Measurements from ENCODE around the gene MSH3. TPM values are rescaled to one million over a fixed set of nuclear protein-coding genes. Genes with fewer than 3 reads are reported as not detected.
"Not testable (repeated sequence)": the region's sequence is repeated elsewhere in the genome, so short reads cannot be mapped to it uniquely, and the experiment has no call there.

Gene MSH3
- total RNA-seq, 3 donors from 2014 or later, result 14.6 to 15.5 (median 15.1) TPM

- no peaks in the 10 kb centered on the region for H3K9me3 Mint-ChIP-seq
- ATAC-seq (no peak), DNase-seq (no peak)
- no peak overlapping the region for H3K4me3 Mint-ChIP-seq
- peaks cover 31% of the 10 kb centered on the region for H3K36me3 Mint-ChIP-seq (ENCODE audit: insufficient read depth)
- H3K27me3 Mint-ChIP-seq (ENCODE audit: low read depth), result no peaks in the 10 kb centered on the region
- H3K4me1 Mint-ChIP-seq (ENCODE audit: low read depth), result peaks cover 45% of the 10 kb centered on the region
Measured at GRCh38 chr5:80761966-80762365, 107.5 kb downstream of the MSH3 start.

- Mint-ChIP-seq H3K36me3 (ENCODE audit: insufficient read depth) (peaks cover 31% of the 10 kb centered on the region), H3K4me1 (ENCODE audit: low read depth) (peaks cover 40% of the 10 kb centered on the region), H3K9me3 (no peaks in the 10 kb centered on the region), H3K27me3 (ENCODE audit: low read depth) (no peaks in the 10 kb centered on the region), H3K4me3 (no peak overlapping the region)
- no peak for DNase-seq
- no peak for ATAC-seq
Measured at GRCh38 chr5:80762573-80762972, 108.1 kb downstream of the MSH3 start.

- Mint-ChIP-seq H3K36me3 (ENCODE audit: insufficient read depth) (peaks cover 27% of the 10 kb centered on the region), H3K4me3 (no peak overlapping the region), H3K4me1 (ENCODE audit: low read depth) (peaks cover 34% of the 10 kb centered on the region), H3K27me3 (ENCODE audit: low read depth) (no peaks in the 10 kb centered on the region), H3K9me3 (no peaks in the 10 kb centered on the region)
- DNase-seq, result no peak
- no peak for ATAC-seq
Measured at GRCh38 chr5:80763211-80763610, 108.8 kb downstream of the MSH3 start.

GRCh38 chr5:80763873-80764647 is 109.6 kb downstream of the MSH3 start:
- ATAC-seq, result no peak
- Mint-ChIP-seq H3K4me3 (no peak overlapping the region), H3K9me3 (no peaks in the 10 kb centered on the region), H3K36me3 (ENCODE audit: insufficient read depth) (peaks cover 28% of the 10 kb centered on the region), H3K27me3 (ENCODE audit: low read depth) (no peaks in the 10 kb centered on the region), H3K4me1 (ENCODE audit: low read depth) (peaks cover 28% of the 10 kb centered on the region)
- DNase-seq, result no peak

- no peak for ATAC-seq
- H3K27me3 Mint-ChIP-seq (ENCODE audit: low read depth), result no peaks in the 10 kb centered on the region
Measured at GRCh38 chr5:80764786-80765185, 110.3 kb downstream of the MSH3 start.

GRCh38 chr5:80777347-80778287 is 123.2 kb downstream of the MSH3 start:
- Mint-ChIP-seq H3K4me1 (ENCODE audit: low read depth) (peaks cover 14% of the 10 kb centered on the region), H3K4me3 (no peak overlapping the region), H3K27me3 (ENCODE audit: low read depth) (no peaks in the 10 kb centered on the region), H3K9me3 (no peaks in the 10 kb centered on the region), H3K36me3 (ENCODE audit: insufficient read depth) (peaks cover 23% of the 10 kb centered on the region)
- no peak for DNase-seq
- peak in 1 of 2 donors; percentile 32 for ATAC-seq

More at GRCh38 chr5:80764786-80765185, 110.3 kb downstream of the MSH3 start:
- H3K9me3 Mint-ChIP-seq, result no peaks in the 10 kb centered on the region
- no peak overlapping the region for H3K4me3 Mint-ChIP-seq
- peaks cover 26% of the 10 kb centered on the region for H3K36me3 Mint-ChIP-seq (ENCODE audit: insufficient read depth)
- H3K4me1 Mint-ChIP-seq (ENCODE audit: low read depth), result peaks cover 21% of the 10 kb centered on the region
- no peak for DNase-seq

- Mint-ChIP-seq H3K27me3 (ENCODE audit: low read depth) (no peaks in the 10 kb centered on the region), H3K9me3 (no peaks in the 10 kb centered on the region), H3K4me3 (no peak overlapping the region), H3K36me3 (ENCODE audit: insufficient read depth) (peaks cover 28% of the 10 kb centered on the region), H3K4me1 (ENCODE audit: low read depth) (peaks cover 14% of the 10 kb centered on the region)
- no peak for ATAC-seq
- DNase-seq, result no peak
Measured at GRCh38 chr5:80780024-80780423, 125.6 kb downstream of the MSH3 start.

GRCh38 chr5:80780761-80781285 is 126.4 kb downstream of the MSH3 start:
- H3K36me3 Mint-ChIP-seq (ENCODE audit: insufficient read depth), result peaks cover 28% of the 10 kb centered on the region
- DNase-seq, result no peak
- H3K27me3 Mint-ChIP-seq (ENCODE audit: low read depth), result no peaks in the 10 kb centered on the region
- no peak overlapping the region for H3K4me3 Mint-ChIP-seq
- peaks cover 14% of the 10 kb centered on the region for H3K4me1 Mint-ChIP-seq (ENCODE audit: low read depth)
- no peak for ATAC-seq
- no peaks in the 10 kb centered on the region for H3K9me3 Mint-ChIP-seq

- no peak for DNase-seq
- peak; percentile 41 to 43 for ATAC-seq
- peaks cover 14% of the 10 kb centered on the region for H3K4me1 Mint-ChIP-seq (ENCODE audit: low read depth)
Measured at GRCh38 chr5:80781356-80781755, 126.9 kb downstream of the MSH3 start.

GRCh38 chr5:80782626-80783025 is 128.2 kb downstream of the MSH3 start:
- Mint-ChIP-seq H3K36me3 (ENCODE audit: insufficient read depth) (peaks cover 23% of the 10 kb centered on the region), H3K4me3 (no peak overlapping the region), H3K9me3 (no peaks in the 10 kb centered on the region), H3K27me3 (ENCODE audit: low read depth) (no peaks in the 10 kb centered on the region), H3K4me1 (ENCODE audit: low read depth) (peaks cover 9% of the 10 kb centered on the region)
- no peak for ATAC-seq
- no peak for DNase-seq

More at GRCh38 chr5:80781356-80781755, 126.9 kb downstream of the MSH3 start:
- Mint-ChIP-seq H3K27me3 (ENCODE audit: low read depth) (no peaks in the 10 kb centered on the region), H3K9me3 (no peaks in the 10 kb centered on the region), H3K4me3 (no peak overlapping the region), H3K36me3 (ENCODE audit: insufficient read depth) (peaks cover 28% of the 10 kb centered on the region)

GRCh38 chr5:80783751-80784150 is 129.3 kb downstream of the MSH3 start:
- not testable (repeated sequence) for DNase-seq; H3K27me3 Mint-ChIP-seq (ENCODE audit: low read depth); H3K4me1 Mint-ChIP-seq (ENCODE audit: low read depth); ATAC-seq; H3K4me3 Mint-ChIP-seq; H3K9me3 Mint-ChIP-seq
- peaks cover 19% of the 10 kb centered on the region for H3K36me3 Mint-ChIP-seq (ENCODE audit: insufficient read depth)

- Mint-ChIP-seq H3K4me1 (ENCODE audit: low read depth) (peaks cover 6% of the 10 kb centered on the region), H3K27me3 (ENCODE audit: low read depth) (no peaks in the 10 kb centered on the region), H3K4me3 (no peak overlapping the region), H3K9me3 (no peaks in the 10 kb centered on the region), H3K36me3 (ENCODE audit: insufficient read depth) (peaks cover 17% of the 10 kb centered on the region)
- no peak for DNase-seq
- no peak for ATAC-seq
Measured at GRCh38 chr5:80784451-80784850, 130.0 kb downstream of the MSH3 start.

GRCh38 chr5:80789319-80790016 is 135.0 kb downstream of the MSH3 start:
- DNase-seq; H3K4me1 Mint-ChIP-seq (ENCODE audit: low read depth); H3K4me3 Mint-ChIP-seq; H3K9me3 Mint-ChIP-seq; H3K27me3 Mint-ChIP-seq (ENCODE audit: low read depth): not testable (repeated sequence)
- peak; percentile 71 to 93 for ATAC-seq
- peaks cover 13% of the 10 kb centered on the region for H3K36me3 Mint-ChIP-seq (ENCODE audit: insufficient read depth)

GRCh38 chr5:80790698-80791097 is 136.2 kb downstream of the MSH3 start:
- Mint-ChIP-seq H3K9me3 (no peaks in the 10 kb centered on the region), H3K4me3 (no peak overlapping the region), H3K36me3 (ENCODE audit: insufficient read depth) (peaks cover 13% of the 10 kb centered on the region), H3K4me1 (ENCODE audit: low read depth) (peaks cover 2% of the 10 kb centered on the region), H3K27me3 (ENCODE audit: low read depth) (no peaks in the 10 kb centered on the region)
- no peak for ATAC-seq
- no peak for DNase-seq

Measured in activated T-cell treated with anti-CD3 and anti-CD28 coated beads, Interleukin-2, amount 50 U/mL, for 4 hours (primary cell).